GM18861 (cell line): ENCODE results near the gene KRT77.
"Not testable (repeated sequence)": the region's sequence is repeated elsewhere in the genome, so short reads cannot be mapped to it uniquely, and the experiment has no call there.

ENCODE experiments used
- ATAC-seq: cut with Tn5 transposase; IDR thresholded peaks from one replicate; pipeline ENCODE4 v1.9.1; 2021; ENCODE audit not compliant: unreplicated experiment

Gene KRT77

GRCh38 chr12:52724384-52724783, 21.1 kb upstream of the KRT77 start:
- no peak for ATAC-seq

- ATAC-seq, result no peak
Measured at GRCh38 chr12:52722680-52723079, 19.4 kb upstream of the KRT77 start.

GRCh38 chr12:52721838-52722470, 18.6 kb upstream of the KRT77 start:
- no peak for ATAC-seq

- ATAC-seq, result no peak
Measured at GRCh38 chr12:52720365-52720886, 17.1 kb upstream of the KRT77 start.

GRCh38 chr12:52716061-52716460, 12.7 kb upstream of the KRT77 start:
- ATAC-seq, result no peak

- ATAC-seq, result no peak
Measured at GRCh38 chr12:52715416-52715815, 12.1 kb upstream of the KRT77 start.

- ATAC-seq, result no peak
Measured at GRCh38 chr12:52714887-52715281, 11.6 kb upstream of the KRT77 start.

- ATAC-seq, result no peak
Measured at GRCh38 chr12:52713960-52714886, 10.9 kb upstream of the KRT77 start.

- not testable (repeated sequence) for ATAC-seq
Measured at GRCh38 chr12:52712122-52712521, 8.8 kb upstream of the KRT77 start.

GRCh38 chr12:52710730-52711129, 7.4 kb upstream of the KRT77 start:
- no peak for ATAC-seq

GRCh38 chr12:52708010-52708409, 4.7 kb upstream of the KRT77 start:
- no peak for ATAC-seq

GRCh38 chr12:52704464-52704863, 1.1 kb upstream of the KRT77 start:
- ATAC-seq, result no peak

- no peak for ATAC-seq
Measured at GRCh38 chr12:52703878-52704277, 554 bp upstream of the KRT77 start.

GRCh38 chr12:52702338-52702737, 986 bp downstream of the KRT77 start:
- no peak for ATAC-seq

GRCh38 chr12:52701281-52701680, 2.0 kb downstream of the KRT77 start:
- ATAC-seq, result no peak

GRCh38 chr12:52699960-52700359, 3.4 kb downstream of the KRT77 start:
- ATAC-seq, result no peak

GRCh38 chr12:52699373-52699772, 4.0 kb downstream of the KRT77 start:
- no peak for ATAC-seq

GRCh38 chr12:52698651-52699340, 4.5 kb downstream of the KRT77 start:
- no peak for ATAC-seq

GRCh38 chr12:52697058-52697582, 6.2 kb downstream of the KRT77 start:
- ATAC-seq, result no peak

- ATAC-seq, result no peak
Measured at GRCh38 chr12:52696588-52696987, 6.7 kb downstream of the KRT77 start.

GRCh38 chr12:52695039-52695438, 8.3 kb downstream of the KRT77 start:
- no peak for ATAC-seq
